HCT116 (cell line): ENCODE results near the gene SFXN1. TPM values are rescaled to one million over a fixed set of nuclear protein-coding genes. Genes with fewer than 3 reads are reported as not detected.
"Not testable (repeated sequence)": the region's sequence is repeated elsewhere in the genome, so short reads cannot be mapped to it uniquely, and the experiment has no call there.

Experiments
- ATAC-seq: fragments of 200-7000 bp; cut with Tn5 transposase; 2 replicates; pipeline ENCODE4 v1.9.1; 2020; ENCODE audit warnings: mild to moderate bottlenecking, moderate library complexity
- BruUV-seq: library from RNA; stranded (reverse); fragments of 400-500 nt; replicated peaks from 2 replicates; lab custom pipeline; 2021; lab: Mats Ljungman, UMichigan
- CTCF ChIA-PET: fragments of 300-600 bp; sonication (Branson Sonifier 250); formaldehyde crosslinking; loops from one replicate; lab custom pipeline; 2021; ENCODE audit warnings: antibody characterized with exemption; lab: Charles Lee
- POLR2A ChIA-PET: fragments of 300-600, 350-600 bp; sonication (Branson Sonifier 250); formaldehyde crosslinking; loops from one replicate; lab custom pipeline; 2021; ENCODE audit warnings: antibody characterized with exemption; lab: Charles Lee
- RAD21 ChIA-PET, 2 experiments: fragments of 300-600 bp; sonication (Branson Sonifier 250); formaldehyde crosslinking; loops; one replicate each; lab custom pipeline; 2023; ENCODE audit warnings: low total read pairs in 2 of 2; ENCODE audit not compliant: uncharacterized antibody in 2 of 2, unreplicated experiment in 2 of 2, low non-redundant PET in 1 of 2; lab: Charles Lee
- DNase-seq: peaks from one replicate; pipeline ENCODE4 v3.0.0-alpha.2; 2010; ENCODE audit warnings: low read depth, low spot score
- H2AFZ ChIP-seq: fragments of 200-600 bp; shearing (Covaris generic), sonication (generic); 2 replicates; pipeline ENCODE4 v1.6.1; 2017; ENCODE audit warnings: low read depth, mixed run types, mixed read lengths, antibody characterized with exemption, low read length; ENCODE audit not compliant: poor library complexity, severe bottlenecking
- H3K27ac ChIP-seq: 2 replicates; pipeline ENCODE4 v1.5.1; 2012; ENCODE audit warnings: low read depth, low read length
- H3K27me3 ChIP-seq: fragments of 200-600 bp; sonication (generic); 2 replicates; pipeline ENCODE4 v1.6.1; 2016; ENCODE audit warnings: mixed run types, low read length, mixed read lengths; ENCODE audit not compliant: insufficient read depth
- H3K36me3 ChIP-seq, 2 experiments: fragments of 200-500 bp in 1 of 2; fragments of 200-600 bp in 1 of 2; sonication (Bioruptor generic) in 1 of 2; sonication (generic) in 1 of 2; 2 replicates each; pipeline versions ENCODE4 v1.5.1 to v1.6.1; 2014 to 2016; ENCODE audit warnings: low read length in 2 of 2, inconsistent platforms in 1 of 2, mixed read lengths in 1 of 2, mixed run types in 1 of 2; ENCODE audit not compliant: insufficient read depth in 2 of 2, control insufficient read depth in 1 of 2
- H3K4me1 ChIP-seq, 2 experiments: fragments of 200-600 bp in 1 of 2; sonication (generic) in 1 of 2; 2 replicates each; pipeline versions ENCODE4 v1.5.1 to v1.6.1; 2012 to 2017; ENCODE audit warnings: low read length in 2 of 2, inconsistent platforms in 1 of 2, mild to moderate bottlenecking in 1 of 2, mixed read lengths in 1 of 2, mixed run types in 1 of 2, moderate library complexity in 1 of 2; ENCODE audit not compliant: insufficient read depth in 2 of 2, control insufficient read depth in 1 of 2
- H3K4me2 ChIP-seq: fragments of 200-600 bp; sonication (generic); 2 replicates; pipeline ENCODE4 v1.6.1; 2017; ENCODE audit warnings: mixed run types, low read length, mixed read lengths
- H3K4me3 ChIP-seq, 2 experiments: fragments of 200-600 bp in 1 of 2; sonication (generic) in 1 of 2; replicated peaks in 1 of 2; 2 replicates each; pipeline ENCODE4 v1.5.1; 2011 to 2016; ENCODE audit warnings: low read length in 2 of 2, control low read depth in 1 of 2, low read depth in 1 of 2, mild to moderate bottlenecking in 1 of 2, mixed read lengths in 1 of 2, mixed run types in 1 of 2
- H3K79me2 ChIP-seq: fragments of 200-600 bp; sonication (generic); 2 replicates; pipeline ENCODE4 v1.6.1; 2017; ENCODE audit warnings: mild to moderate bottlenecking, mixed run types, low read length, moderate library complexity, mixed read lengths; ENCODE audit not compliant: insufficient read depth
- H3K9ac ChIP-seq: fragments of 200-600 bp; sonication (generic); 2 replicates; pipeline ENCODE4 v1.6.1; 2016; ENCODE audit warnings: low read length, mixed read lengths
- H3K9me2 ChIP-seq: fragments of 200-600 bp; sonication (generic), shearing (Covaris generic); 2 replicates; pipeline ENCODE4 v1.6.1; 2017; ENCODE audit warnings: mixed run types, mild to moderate bottlenecking, moderate library complexity; ENCODE audit not compliant: insufficient read depth
- H3K9me3 ChIP-seq, 2 experiments: fragments of 200-500 bp in 1 of 2; fragments of 200-600 bp in 1 of 2; sonication (Bioruptor generic) in 1 of 2; sonication (generic) in 1 of 2; 2 replicates each; pipeline ENCODE4 v1.6.1; 2014 to 2017; ENCODE audit warnings: low read length in 2 of 2, mixed read lengths in 2 of 2, inconsistent platforms in 1 of 2, low read depth in 1 of 2, mild to moderate bottlenecking in 1 of 2, mixed run types in 1 of 2, moderate library complexity in 1 of 2; ENCODE audit not compliant: control insufficient read depth in 1 of 2, insufficient read depth in 1 of 2
- H4K20me1 ChIP-seq: fragments of 200-600 bp; sonication (generic), shearing (Covaris generic); 2 replicates; pipeline ENCODE4 v1.6.1; 2017; ENCODE audit warnings: mixed run types, mild to moderate bottlenecking, moderate library complexity; ENCODE audit not compliant: insufficient read depth
- CBX3 ChIP-seq: IDR thresholded peaks from 2 replicates; pipeline ENCODE4 v1.6.1; 2012; ENCODE audit warnings: low read depth
- RAD21 ChIP-seq: IDR thresholded peaks from 2 replicates; pipeline ENCODE4 v1.6.1; 2012; ENCODE audit warnings: low read depth, mild to moderate bottlenecking
- SIN3A ChIP-seq: IDR thresholded peaks from 2 replicates; pipeline ENCODE4 v1.6.1; 2012; ENCODE audit warnings: low read depth
- SP1 ChIP-seq: IDR thresholded peaks from 2 replicates; pipeline ENCODE4 v1.6.1; 2012; ENCODE audit warnings: low read depth
- YY1 ChIP-seq: IDR thresholded peaks from 2 replicates; pipeline ENCODE4 v1.6.1; 2011; ENCODE audit warnings: low read length, low read depth, moderate library complexity, mild to moderate bottlenecking; ENCODE audit not compliant: insufficient replicate concordance; ENCODE audit errors: extremely low read depth
- ZFX ChIP-seq: fragments of 450-650 bp; IDR thresholded peaks from 2 replicates; pipeline ENCODE4 v1.6.1; 2017
- intact Hi-C: fragments of 100-400 bp; cut with micrococcal nuclease; formaldehyde crosslinking; loops from 2 replicates; pipeline ENCODE4 v1.10.0; 2022
- total RNA-seq: library from RNA; stranded (reverse); gene quantifications from one replicate; pipeline ENCODE4 v1.2.1, GENCODE V29; 2021; ENCODE audit not compliant: unreplicated experiment

The SFXN1 gene
- total RNA-seq, 1 experiment from 2014 or later = 145 TPM

DNA sequence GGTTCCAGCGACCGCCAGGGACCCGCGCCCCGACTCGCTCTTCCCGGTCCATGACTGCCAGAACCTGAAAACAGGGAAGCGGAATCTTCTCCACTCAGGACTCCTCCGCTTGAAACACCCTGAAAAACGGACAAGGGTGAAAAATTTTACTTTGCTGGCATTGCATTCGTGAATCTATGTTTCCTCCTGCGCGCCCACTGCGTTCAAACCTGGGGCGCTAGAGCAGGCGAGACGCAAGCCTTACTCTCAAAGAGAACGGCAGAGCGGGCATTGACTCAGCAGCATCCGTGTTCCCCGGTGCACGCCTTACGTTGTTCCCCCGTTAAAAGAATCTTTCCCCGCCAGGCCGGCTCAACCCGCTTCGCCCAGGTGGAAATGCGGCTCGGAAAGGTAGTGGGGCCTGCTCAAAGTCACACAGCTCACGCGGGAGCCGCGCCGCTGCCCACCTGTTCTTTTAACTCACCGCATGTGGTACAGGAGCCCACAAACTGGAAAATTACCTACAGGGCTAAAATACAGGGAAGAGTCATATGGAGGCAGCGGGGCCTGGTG lies 33.4 kb upstream of the SFXN1 start:
- ATAC-seq (peak; percentile 7), DNase-seq (no peak)
- no TSS peak for BruUV-seq
- H3K9ac ChIP-seq = no peak overlapping the region
- H2AFZ ChIP-seq = peak overlapping the region; percentile 63
- H3K27ac ChIP-seq = peak overlapping the region; percentile 43; the same call in 1 of the 2 replicates
- intact Hi-C loops = loop anchor here (1.0 to 5.0 kb wide), 2 partner anchors 243 to 494 kb away; no protein-coding TSS in a partner anchor
- peak overlapping the region; percentile 70 for H3K4me2 ChIP-seq
- H3K27me3 ChIP-seq = no peaks in the 10 kb centered on the region
- ChIA-PET CTCF (no interaction called here), POLR2A (no interaction called here), RAD21 (no interaction called here)
- H3K79me2 ChIP-seq = no peaks in the 10 kb centered on the region
- H3K9me2 ChIP-seq = no peaks in the 10 kb centered on the region
- no peaks in the 10 kb centered on the region for H4K20me1 ChIP-seq
- H3K9me3 ChIP-seq = no peaks in the 10 kb centered on the region
- peak overlapping the region in 1 of 2 experiments; percentile 42; a peak in 2 of 4 replicates for H3K4me3 ChIP-seq
- TF ChIP-seq CBX3 = no peak
- no peak for TF ChIP-seq YY1
- no peak for TF ChIP-seq SIN3A
- TF ChIP-seq SP1 = no peak
- no peak for TF ChIP-seq RAD21
- TF ChIP-seq ZFX = no peak
- H3K4me1 ChIP-seq = peaks cover 9% of the 10 kb centered on the region in 2 experiments; a peak in 2 of 4 replicates
- no peaks in the 10 kb centered on the region for H3K36me3 ChIP-seq

GRCh38 chr5:175446378-175446777 lies 32.0 kb upstream of the SFXN1 start:
- H3K9me2 ChIP-seq, BruUV-seq, H3K4me1 ChIP-seq, H2AFZ ChIP-seq, RAD21 ChIA-PET, H4K20me1 ChIP-seq, H3K4me3 ChIP-seq, H3K36me3 ChIP-seq, H3K27ac ChIP-seq, DNase-seq, ATAC-seq, H3K27me3 ChIP-seq, H3K79me2 ChIP-seq, intact Hi-C loops, H3K9me3 ChIP-seq, H3K9ac ChIP-seq, POLR2A ChIA-PET, CTCF ChIA-PET, H3K4me2 ChIP-seq: not testable (repeated sequence)
